ENCODE results near the gene IL13RA1.
"Not testable (repeated sequence)": the region's sequence is repeated elsewhere in the genome, so short reads cannot be mapped to it uniquely, and the experiment has no call there.

The IL13RA1 gene

GRCh38 chrX:118698516-118699170 lies 28.8 kb upstream of the IL13RA1 start:
- no peak for DNase-seq (ENCODE audit: insufficient read length, low spot score)
- TF ChIP-seq CTCF (IDR thresholded peaks at IDR 0.05; ENCODE audit: insufficient read depth, missing control alignments): no peak
- no peak for FAIRE-seq

GRCh38 chrX:118702741-118703140 lies 24.7 kb upstream of the IL13RA1 start:
- no peak for TF ChIP-seq CTCF (IDR thresholded peaks at IDR 0.05; ENCODE audit: insufficient read depth, missing control alignments)
- no peak for FAIRE-seq
- no peak for DNase-seq (ENCODE audit: insufficient read length, low spot score)

- FAIRE-seq (no peak), DNase-seq (ENCODE audit: insufficient read length, low spot score) (no peak)
- TF ChIP-seq CTCF (IDR thresholded peaks at IDR 0.05; ENCODE audit: insufficient read depth, missing control alignments): no peak
Measured at GRCh38 chrX:118706681-118707080, 20.7 kb upstream of the IL13RA1 start.

GRCh38 chrX:118714521-118714920 lies 12.9 kb upstream of the IL13RA1 start:
- DNase-seq (ENCODE audit: insufficient read length, low spot score) (no peak), FAIRE-seq (no peak)
- TF ChIP-seq CTCF (IDR thresholded peaks at IDR 0.05; ENCODE audit: insufficient read depth, missing control alignments): no peak

GRCh38 chrX:118715917-118716316 lies 11.5 kb upstream of the IL13RA1 start:
- DNase-seq (ENCODE audit: insufficient read length, low spot score); FAIRE-seq: not testable (repeated sequence)

GRCh38 chrX:118716833-118717232 lies 10.6 kb upstream of the IL13RA1 start:
- FAIRE-seq: not testable (repeated sequence)

GRCh38 chrX:118717678-118718391 lies 9.6 kb upstream of the IL13RA1 start:
- no peak for TF ChIP-seq CTCF (IDR thresholded peaks at IDR 0.05; ENCODE audit: insufficient read depth, missing control alignments)
- DNase-seq (ENCODE audit: insufficient read length, low spot score) (no peak), FAIRE-seq (no peak)

More at GRCh38 chrX:118716833-118717232, 10.6 kb upstream of the IL13RA1 start:
- DNase-seq (ENCODE audit: insufficient read length, low spot score): not testable (repeated sequence)

- TF ChIP-seq CTCF (IDR thresholded peaks at IDR 0.05; ENCODE audit: insufficient read depth, missing control alignments): no peak
- FAIRE-seq (no peak), DNase-seq (ENCODE audit: insufficient read length, low spot score) (no peak)
Measured at GRCh38 chrX:118718737-118719136, 8.7 kb upstream of the IL13RA1 start.

Data from D721Med (cell line).